Gastrocnemius medialis (tissue), 4 donors: ENCODE results near the gene PSMC3IP.

Experiments
- POLR2A ChIP-seq, 2 donors: fragments of 450-650 bp; IDR thresholded peaks; one replicate each; pipeline ENCODE4 v1.6.1; 2017; ENCODE audit warnings: antibody characterized with exemption in 2 of 2, mild to moderate bottlenecking in 2 of 2, moderate library complexity in 2 of 2
- TF ChIP-seq, protein P1 (sequence below), 5 experiments: fragments of 450-650 bp in 3 of 5; fragments of 200-600 bp in 2 of 5; sonication (generic) in 2 of 5; IDR thresholded peaks in 4 of 5; conservative IDR thresholded peaks in 1 of 5; 1 replicate in 4 of 5; 2 replicates in 1 of 5; pipeline ENCODE4 v1.5.1; 2016 to 2019; ENCODE audit warnings: antibody characterized with exemption in 5 of 5, mild to moderate bottlenecking in 3 of 5, moderate library complexity in 3 of 5

DNA sequence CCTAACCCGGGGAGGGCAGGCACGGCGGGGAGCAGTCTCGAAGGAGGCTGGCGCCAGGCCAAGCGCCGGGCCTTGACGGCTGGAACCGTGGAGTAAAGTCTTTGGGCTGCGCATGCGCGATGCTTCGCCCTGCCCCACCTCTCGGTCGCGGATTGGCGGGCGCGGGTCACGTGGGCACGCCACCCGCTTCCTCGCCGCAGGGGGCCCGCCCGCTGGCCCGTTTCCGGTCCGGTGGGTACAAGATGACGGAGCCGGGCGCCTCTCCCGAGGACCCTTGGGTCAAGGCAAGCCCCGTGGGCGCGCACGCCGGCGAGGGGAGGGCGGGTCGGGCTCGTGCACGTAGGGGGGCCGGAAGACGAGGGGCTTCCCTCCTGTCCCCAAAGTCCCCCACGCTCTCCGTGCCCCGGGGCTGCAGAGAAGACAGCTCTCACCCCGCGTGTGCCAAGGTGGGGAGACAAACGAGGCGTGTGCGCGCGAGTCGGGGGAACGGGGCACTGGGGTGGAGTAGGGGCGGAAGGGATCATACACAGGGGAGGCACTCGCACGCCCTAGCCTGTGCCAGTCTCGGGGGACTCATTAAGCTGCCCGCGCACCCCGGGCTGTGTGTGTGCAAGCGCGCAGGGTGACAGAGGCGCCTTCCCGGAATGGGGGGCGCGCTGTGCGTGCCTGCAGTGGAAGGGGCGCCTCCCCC, 10.5 kb downstream of the PSMC3IP start, which contains the start of gene MLX:
- TF ChIP-seq POLR2A (IDR thresholded peaks at IDR 0.05) = peak; percentile 34 to 71
- TF ChIP-seq, protein P1, sequence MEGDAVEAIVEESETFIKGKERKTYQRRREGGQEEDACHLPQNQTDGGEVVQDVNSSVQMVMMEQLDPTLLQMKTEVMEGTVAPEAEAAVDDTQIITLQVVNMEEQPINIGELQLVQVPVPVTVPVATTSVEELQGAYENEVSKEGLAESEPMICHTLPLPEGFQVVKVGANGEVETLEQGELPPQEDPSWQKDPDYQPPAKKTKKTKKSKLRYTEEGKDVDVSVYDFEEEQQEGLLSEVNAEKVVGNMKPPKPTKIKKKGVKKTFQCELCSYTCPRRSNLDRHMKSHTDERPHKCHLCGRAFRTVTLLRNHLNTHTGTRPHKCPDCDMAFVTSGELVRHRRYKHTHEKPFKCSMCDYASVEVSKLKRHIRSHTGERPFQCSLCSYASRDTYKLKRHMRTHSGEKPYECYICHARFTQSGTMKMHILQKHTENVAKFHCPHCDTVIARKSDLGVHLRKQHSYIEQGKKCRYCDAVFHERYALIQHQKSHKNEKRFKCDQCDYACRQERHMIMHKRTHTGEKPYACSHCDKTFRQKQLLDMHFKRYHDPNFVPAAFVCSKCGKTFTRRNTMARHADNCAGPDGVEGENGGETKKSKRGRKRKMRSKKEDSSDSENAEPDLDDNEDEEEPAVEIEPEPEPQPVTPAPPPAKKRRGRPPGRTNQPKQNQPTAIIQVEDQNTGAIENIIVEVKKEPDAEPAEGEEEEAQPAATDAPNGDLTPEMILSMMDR (IDR thresholded peaks at IDR 0.05 in 4 of 5, conservative IDR thresholded peaks at IDR 0.05 in 1 of 5) = no peak
